T1000 (cell line): Measurements from ENCODE around the gene KISS1.

Source experiments
- DNase-seq: peaks from one replicate; lab custom pipeline; 2025; ENCODE audit warnings: mixed read lengths; lab: John Stamatoyannopoulos, UW

The KISS1 gene

GRCh38 chr1:204217648-204218000 lies 21.3 kb upstream of the KISS1 start:
- DNase-seq = no peak

GRCh38 chr1:204216880-204217647 lies 20.8 kb upstream of the KISS1 start:
- no peak for DNase-seq

GRCh38 chr1:204216236-204216635 lies 19.9 kb upstream of the KISS1 start:
- no peak for DNase-seq

GRCh38 chr1:204213668-204214662 lies 17.7 kb upstream of the KISS1 start, which contains the start of gene GOLT1A:
TSS of gene GOLT1A (minus strand) at chr1:204213988. CDS start at chr1:204213906, 82 bp downstream.
- peak; percentile 55 for DNase-seq

GRCh38 chr1:204212715-204213114 lies 16.4 kb upstream of the KISS1 start:
- DNase-seq = no peak

GRCh38 chr1:204211046-204211445 lies 14.8 kb upstream of the KISS1 start:
- no peak for DNase-seq

- peak; percentile 13 for DNase-seq
Measured at GRCh38 chr1:204207136-204207616, 10.9 kb upstream of the KISS1 start.

GRCh38 chr1:204206121-204206520 lies 9.8 kb upstream of the KISS1 start:
- DNase-seq = no peak

- DNase-seq = no peak
Measured at GRCh38 chr1:204205486-204205885, 9.2 kb upstream of the KISS1 start.

GRCh38 chr1:204204944-204205343 lies 8.7 kb upstream of the KISS1 start:
- no peak for DNase-seq

- DNase-seq = no peak
Measured at GRCh38 chr1:204203206-204203767, 7.0 kb upstream of the KISS1 start.

GRCh38 chr1:204202481-204202880 lies 6.2 kb upstream of the KISS1 start:
- no peak for DNase-seq

- DNase-seq = no peak
Measured at GRCh38 chr1:204201348-204202040, 5.2 kb upstream of the KISS1 start.

GRCh38 chr1:204199579-204199978 lies 3.3 kb upstream of the KISS1 start:
- DNase-seq = no peak

GRCh38 chr1:204198348-204199340 lies 2.4 kb upstream of the KISS1 start:
- DNase-seq = peak; percentile 27

GRCh38 chr1:204197068-204197467 lies 777 bp upstream of the KISS1 start:
- no peak for DNase-seq

GRCh38 chr1:204194771-204195170 lies 1.5 kb downstream of the KISS1 start:
- DNase-seq = no peak

GRCh38 chr1:204194080-204194479 lies 2.2 kb downstream of the KISS1 start:
- DNase-seq = no peak

- no peak for DNase-seq
Measured at GRCh38 chr1:204192589-204193352, 3.5 kb downstream of the KISS1 start.

- DNase-seq = no peak
Measured at GRCh38 chr1:204192046-204192445, 4.2 kb downstream of the KISS1 start.
